Stimulated activated naive CD4-positive, alpha-beta T cell treated with Interleukin-2 at 50 U/mL for 16 hours (primary cell): ENCODE measurements around the gene DNPH1.
A peak's percentile ranks its signal among the peaks of the same experiment; 100 is the strongest.

Experiments used
- DNase-seq: peaks from one replicate; lab custom pipeline; 2025; lab: John Stamatoyannopoulos, UW

Gene DNPH1

GRCh38 chr6:43228951-43229802 lies at the start of gene DNPH1:
Gene DNPH1, minus strand, starts transcription at chr6:43229481. Its CDS starts 25 bp downstream, at chr6:43229456.
- DNase-seq = peak; percentile 69

GRCh38 chr6:43278524-43279078 lies 49.3 kb upstream of the DNPH1 start:
- no peak for DNase-seq

- no peak for DNase-seq
These were observed 48.6 kb upstream of the DNPH1 start for GRCh38 chr6:43277643-43278523.

GRCh38 chr6:43277306-43277642 lies 48.0 kb upstream of the DNPH1 start:
- no peak for DNase-seq

- no peak for DNase-seq
These were observed 47.5 kb upstream of the DNPH1 start for GRCh38 chr6:43276577-43277305.

- DNase-seq = peak; percentile 9
These were observed 46.7 kb upstream of the DNPH1 start for GRCh38 chr6:43275801-43276576.

- peak; percentile 15 for DNase-seq
These were observed 45.8 kb upstream of the DNPH1 start for GRCh38 chr6:43274916-43275597.

- DNase-seq = no peak
These were observed 45.0 kb upstream of the DNPH1 start for GRCh38 chr6:43274127-43274915.

GRCh38 chr6:43273707-43274106 lies 44.4 kb upstream of the DNPH1 start:
- no peak for DNase-seq

GRCh38 chr6:43271944-43272343 lies 42.7 kb upstream of the DNPH1 start:
- DNase-seq = no peak

- no peak for DNase-seq
These were observed 42.0 kb upstream of the DNPH1 start for GRCh38 chr6:43271103-43271815.

GRCh38 chr6:43269273-43270007 lies 40.2 kb upstream of the DNPH1 start:
- peak; percentile 20 for DNase-seq

GRCh38 chr6:43268782-43269272 lies 39.5 kb upstream of the DNPH1 start:
- DNase-seq = no peak

GRCh38 chr6:43268355-43268700 lies 39.0 kb upstream of the DNPH1 start:
- no peak for DNase-seq

GRCh38 chr6:43267619-43268354 lies 38.5 kb upstream of the DNPH1 start:
- DNase-seq = no peak

GRCh38 chr6:43265564-43265963 lies 36.3 kb upstream of the DNPH1 start:
- no peak for DNase-seq

GRCh38 chr6:43264599-43265145 lies 35.4 kb upstream of the DNPH1 start:
- DNase-seq = no peak
